ENCODE results near the gene CCDC171. TPM values are rescaled to one million over a fixed set of nuclear protein-coding genes. Genes with fewer than 3 reads are reported as not detected.

The CCDC171 gene
- total and polyA plus RNA-seq, 2 experiments from 2014 or later = 4.4 to 5.1 TPM

- Histone ChIP-seq H3K4me3 (no peak overlapping the region), H3K9me2 (ENCODE audit: insufficient read depth) (no peaks in the 10 kb centered on the region), H3K36me3 (ENCODE audit: insufficient read depth) (no peaks in the 10 kb centered on the region), H3K27ac (ENCODE audit: low read depth) (no peak overlapping the region), H2AFZ (no peak overlapping the region), H3K79me2 (replicated peaks; ENCODE audit: insufficient read depth) (no peaks in the 10 kb centered on the region), H3K4me2 (no peak overlapping the region), H3K4me1 (ENCODE audit: insufficient read depth) (peaks cover 3% of the 10 kb centered on the region; the same call in 1 of the 2 replicates), H4K20me1 (replicated peaks; ENCODE audit: insufficient read depth) (no peaks in the 10 kb centered on the region), H3K27me3 (ENCODE audit: insufficient read depth) (no peaks in the 10 kb centered on the region), H3F3A (replicated peaks; ENCODE audit: low read depth) (no peaks in the 10 kb centered on the region)
- peaks cover 3% of the 10 kb centered on the region; the same call in 2 of the 3 replicates for H3K9me3 Mint-ChIP-seq
- H3K4me1 Mint-ChIP-seq = peaks cover 6% of the 10 kb centered on the region; the same call in 2 of the 3 replicates
- TF ChIP-seq EZH2 (IDR thresholded peaks at IDR 0.05; ENCODE audit: low read depth, unreplicated experiment) (no peak), CTCF (conservative IDR thresholded peaks at IDR 0.05; ENCODE audit: low read depth in 2 of 2) (no peak), NANOG (IDR thresholded peaks at IDR 0.05; ENCODE audit: borderline replicate concordance) (no peak), ZNF331 (CRISPR knock-in tag; IDR thresholded peaks at IDR 0.05; ENCODE audit: low read depth) (no peak), REST (IDR thresholded peaks at IDR 0.05; ENCODE audit: unreplicated experiment) (no peak), ZNF114 (CRISPR knock-in tag; IDR thresholded peaks at IDR 0.05) (no peak), POLR2AphosphoS5 (IDR thresholded peaks at IDR 0.05; ENCODE audit: low read depth) (no peak), ZNF462 (CRISPR knock-in tag; IDR thresholded peaks at IDR 0.05) (no peak), EZH2phosphoT487 (IDR thresholded peaks at IDR 0.05; ENCODE audit: unreplicated experiment) (no peak), ETS1 (IDR thresholded peaks at IDR 0.05) (no peak), STAT1 (IDR thresholded peaks at IDR 0.05; ENCODE audit: unreplicated experiment) (no peak), JUNB (IDR thresholded peaks at IDR 0.05; ENCODE audit: unreplicated experiment) (no peak), CREB1 (CRISPR knock-in tag; IDR thresholded peaks at IDR 0.05; ENCODE audit: low read depth) (no peak)
- H3K36me3 Mint-ChIP-seq (ENCODE audit: low read depth) = no peaks in the 10 kb centered on the region; the same call in 2 of the 3 replicates
- no peak overlapping the region for H3K27ac Mint-ChIP-seq
- H3K27me3 Mint-ChIP-seq (ENCODE audit: insufficient read depth, low read depth, poor library complexity) = peaks cover 2% of the 10 kb centered on the region
- ATAC-seq = no peak
- no peak overlapping the region for H3K4me3 Mint-ChIP-seq
- no peak for DNase-seq (ENCODE audit: low spot score)
These were observed 140.9 kb downstream of the CCDC171 start for GRCh38 chr9:15693701-15694100.

Data from GM23338 (cell line).